ENCODE data around the gene KRT16.
"Not testable (repeated sequence)": the region's sequence is repeated elsewhere in the genome, so short reads cannot be mapped to it uniquely, and the experiment has no call there.

KRT16 gene

GRCh38 chr17:41583137-41584127 lies 29.1 kb downstream of the KRT16 start:
- no peak for DNase-seq (ENCODE audit: low spot score)

- DNase-seq (ENCODE audit: low spot score), result not testable (repeated sequence)
These were observed 30.3 kb downstream of the KRT16 start for GRCh38 chr17:41582061-41582968.

GRCh38 chr17:41581366-41582060 lies 31.1 kb downstream of the KRT16 start:
- DNase-seq (ENCODE audit: low spot score), result no peak

- no peak for DNase-seq (ENCODE audit: low spot score)
These were observed 31.7 kb downstream of the KRT16 start for GRCh38 chr17:41580687-41581365.

DNA sequence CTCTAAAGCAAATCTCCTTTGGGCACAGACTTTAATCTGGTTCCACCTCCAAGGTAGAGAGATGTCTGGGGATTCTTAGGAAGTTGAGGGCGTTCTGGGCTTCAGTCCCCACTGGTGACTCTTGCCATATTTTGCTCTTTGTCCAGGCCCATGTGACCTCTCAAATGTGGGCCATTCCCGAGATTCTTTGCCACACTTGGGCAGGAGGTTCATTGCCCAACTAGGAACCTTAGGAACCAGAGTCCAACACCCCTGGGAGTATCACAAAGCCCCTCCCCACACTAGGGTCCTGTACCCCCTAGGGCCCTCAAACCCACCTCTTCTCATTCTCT lies 32.4 kb downstream of the KRT16 start:
- DNase-seq (ENCODE audit: low spot score), result no peak

GRCh38 chr17:41579484-41580243 lies 32.9 kb downstream of the KRT16 start:
- peak; percentile 84 for DNase-seq (ENCODE audit: low spot score)

GRCh38 chr17:41578971-41579370 lies 33.6 kb downstream of the KRT16 start:
- DNase-seq (ENCODE audit: low spot score), result no peak

DNA sequence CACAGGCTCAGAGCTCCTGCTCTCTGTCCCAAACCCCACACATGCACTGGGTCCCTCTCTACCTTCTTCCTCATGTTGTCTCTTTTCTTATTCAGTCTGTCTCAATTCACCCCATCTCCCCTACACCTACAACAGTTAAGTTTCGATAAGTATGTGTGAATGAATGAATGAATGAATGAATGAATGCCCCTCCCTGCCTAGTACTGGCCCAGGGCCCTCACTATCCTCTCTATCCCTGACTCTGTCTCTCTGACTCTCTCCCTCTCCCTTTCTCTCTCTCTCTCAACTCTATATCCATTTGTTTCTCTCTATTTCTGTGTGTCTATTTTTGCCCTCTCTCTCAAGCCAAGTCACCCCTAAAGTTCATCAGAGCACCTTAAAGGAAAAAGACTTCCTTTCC lies 34.0 kb downstream of the KRT16 start:
- DNase-seq (ENCODE audit: low spot score), result no peak

- DNase-seq (ENCODE audit: low spot score), result not testable (repeated sequence)
These were observed 35.8 kb downstream of the KRT16 start for GRCh38 chr17:41576740-41577139.

DNA sequence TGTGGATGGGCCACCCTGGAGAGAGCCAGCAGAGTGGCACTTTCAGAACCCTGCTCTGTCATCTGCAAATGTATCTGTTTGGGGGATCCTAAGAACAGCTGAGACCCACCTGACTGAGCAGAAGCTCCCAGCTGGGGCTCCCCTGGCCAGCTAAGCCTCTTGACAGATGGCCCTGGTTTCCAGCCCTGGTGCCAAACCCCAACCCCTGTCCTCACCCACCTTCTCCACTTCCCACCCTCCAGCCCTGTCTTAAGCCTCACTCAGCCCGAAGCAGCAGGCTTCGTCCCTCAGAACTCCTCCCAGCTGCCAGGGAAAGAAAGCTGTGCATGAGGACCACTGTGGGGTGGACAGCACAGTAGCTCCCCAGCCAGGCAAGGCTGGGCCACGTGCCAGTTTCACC lies 37.2 kb downstream of the KRT16 start:
- no peak for DNase-seq (ENCODE audit: low spot score)

DNA sequence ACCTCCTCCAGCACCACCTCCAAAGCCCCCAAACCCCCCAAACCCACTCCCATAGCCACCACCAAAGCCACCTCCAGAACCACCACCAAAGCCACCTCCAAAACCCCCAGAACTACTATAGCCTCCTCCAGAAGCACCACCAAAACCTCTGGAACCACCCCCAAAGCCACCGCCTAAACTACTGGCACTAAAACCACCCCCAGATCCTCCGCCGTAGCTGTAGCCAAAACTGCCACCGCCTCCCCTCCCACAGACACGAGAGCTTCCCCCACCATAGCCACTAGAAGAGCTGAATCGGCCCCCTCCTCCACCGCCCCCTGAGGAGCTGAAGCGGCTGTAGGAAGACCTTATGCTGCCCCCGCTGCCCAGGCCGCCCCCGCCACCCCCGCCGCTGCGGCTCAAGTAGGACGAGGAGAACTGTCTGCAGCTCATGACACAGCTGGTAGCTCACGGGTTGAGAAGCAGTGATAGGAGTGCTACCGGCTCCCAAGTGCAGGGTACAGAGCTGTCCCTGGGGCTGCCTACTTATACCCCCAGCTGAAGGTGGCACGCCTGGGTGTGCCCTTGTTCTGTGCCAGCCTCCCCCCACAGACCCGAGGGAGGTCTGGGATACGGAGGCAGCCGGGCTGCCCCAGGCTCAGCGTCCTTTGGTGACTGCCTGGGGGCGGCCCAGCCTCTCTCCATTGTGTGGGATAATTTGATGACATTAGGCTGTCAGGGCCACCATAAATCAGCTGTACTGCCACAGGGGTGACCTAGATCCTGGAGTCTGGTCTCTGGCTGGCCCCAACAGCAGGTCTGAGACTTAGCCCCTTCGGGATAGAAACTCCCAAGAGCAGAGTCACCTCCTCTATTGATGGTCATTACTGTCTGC lies 40.8 kb downstream of the KRT16 start, which contains the start of gene KRT9:
TSS of gene KRT9 (minus strand) at position 499 of the 874 bp plus-strand sequence. CDS start at position 432, 67 bp downstream.
- peak; percentile 65 for DNase-seq (ENCODE audit: low spot score)

- DNase-seq (ENCODE audit: low spot score), result no peak
These were observed 45.2 kb downstream of the KRT16 start for GRCh38 chr17:41567317-41567716.

- no peak for DNase-seq (ENCODE audit: low spot score)
These were observed 47.2 kb downstream of the KRT16 start for GRCh38 chr17:41565338-41565737.

DNA sequence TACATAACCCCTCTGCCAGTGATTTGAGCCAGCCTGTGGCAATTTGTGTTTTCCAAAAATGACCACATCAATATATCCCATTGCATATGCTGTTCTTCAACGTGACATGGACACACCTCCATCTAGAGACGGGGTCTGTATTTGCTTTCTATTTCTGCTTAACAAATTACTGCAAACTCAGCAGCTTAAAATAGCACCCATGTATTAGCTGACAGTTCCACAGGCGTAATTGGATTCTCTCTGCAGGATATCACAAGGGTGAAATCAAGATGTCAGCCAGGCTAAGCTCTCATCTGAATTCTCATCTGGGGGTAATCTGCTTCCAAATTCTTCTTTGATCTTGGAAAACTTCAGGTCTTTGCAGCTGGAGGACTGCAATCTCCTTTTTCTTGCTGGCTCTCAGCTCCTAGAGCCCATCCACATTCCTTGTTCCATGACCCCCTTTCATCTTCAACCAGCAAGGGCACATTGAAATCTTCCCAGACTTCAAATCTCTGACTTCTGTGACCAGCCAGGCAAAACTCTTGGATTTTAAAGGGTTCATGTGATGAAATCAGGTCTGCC lies 48.9 kb downstream of the KRT16 start:
- DNase-seq (ENCODE audit: low spot score), result no peak

GRCh38 chr17:41561554-41561953 lies 51.0 kb downstream of the KRT16 start:
- DNase-seq (ENCODE audit: low spot score), result no peak

Data from SK-N-DZ (cell line).